Upper lobe of left lung (tissue), 4 donors: ENCODE results near the gene CAPZB.

Experiments
- POLR2A ChIP-seq, 4 donors: fragments of 450-650 bp; IDR thresholded peaks; one replicate each; pipeline ENCODE4 v1.5.1; 2016 to 2017; ENCODE audit warnings: antibody characterized with exemption in 4 of 4, mild to moderate bottlenecking in 2 of 4
- TF ChIP-seq, protein P1 (sequence below), 6 experiments: fragments of 450-650 bp in 4 of 6; fragments of 200-600 bp in 2 of 6; sonication (generic) in 2 of 6; IDR thresholded peaks; one replicate each; pipeline ENCODE4 v1.5.1; 2016 to 2019; ENCODE audit warnings: antibody characterized with exemption in 6 of 6

DNA sequence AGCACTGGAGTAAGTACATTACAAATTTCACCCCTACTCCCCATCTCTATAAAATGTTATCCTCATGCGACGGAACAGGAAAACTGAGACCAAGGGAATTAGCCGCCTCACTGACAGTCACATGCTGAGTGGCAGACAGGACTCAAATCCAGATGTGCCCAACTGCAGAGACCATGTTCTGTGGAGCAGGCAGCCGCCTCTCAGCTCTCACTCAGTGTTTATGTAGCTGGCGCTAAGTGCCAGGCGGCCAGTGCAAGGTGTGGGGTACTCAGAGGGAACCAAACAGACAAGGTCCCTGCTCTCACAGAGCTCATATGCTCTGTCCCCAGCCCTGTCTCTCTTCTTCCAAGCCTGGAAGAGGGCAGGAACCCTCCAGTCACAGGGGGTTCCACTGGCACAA, 5.1 kb downstream of the CAPZB start:
- TF ChIP-seq, protein P1, sequence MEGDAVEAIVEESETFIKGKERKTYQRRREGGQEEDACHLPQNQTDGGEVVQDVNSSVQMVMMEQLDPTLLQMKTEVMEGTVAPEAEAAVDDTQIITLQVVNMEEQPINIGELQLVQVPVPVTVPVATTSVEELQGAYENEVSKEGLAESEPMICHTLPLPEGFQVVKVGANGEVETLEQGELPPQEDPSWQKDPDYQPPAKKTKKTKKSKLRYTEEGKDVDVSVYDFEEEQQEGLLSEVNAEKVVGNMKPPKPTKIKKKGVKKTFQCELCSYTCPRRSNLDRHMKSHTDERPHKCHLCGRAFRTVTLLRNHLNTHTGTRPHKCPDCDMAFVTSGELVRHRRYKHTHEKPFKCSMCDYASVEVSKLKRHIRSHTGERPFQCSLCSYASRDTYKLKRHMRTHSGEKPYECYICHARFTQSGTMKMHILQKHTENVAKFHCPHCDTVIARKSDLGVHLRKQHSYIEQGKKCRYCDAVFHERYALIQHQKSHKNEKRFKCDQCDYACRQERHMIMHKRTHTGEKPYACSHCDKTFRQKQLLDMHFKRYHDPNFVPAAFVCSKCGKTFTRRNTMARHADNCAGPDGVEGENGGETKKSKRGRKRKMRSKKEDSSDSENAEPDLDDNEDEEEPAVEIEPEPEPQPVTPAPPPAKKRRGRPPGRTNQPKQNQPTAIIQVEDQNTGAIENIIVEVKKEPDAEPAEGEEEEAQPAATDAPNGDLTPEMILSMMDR (IDR thresholded peaks at IDR 0.05), result no peak
- TF ChIP-seq POLR2A (IDR thresholded peaks at IDR 0.05), result no peak
